Measurements from ENCODE around the gene KCNMB2.

Gene KCNMB2

DNA sequence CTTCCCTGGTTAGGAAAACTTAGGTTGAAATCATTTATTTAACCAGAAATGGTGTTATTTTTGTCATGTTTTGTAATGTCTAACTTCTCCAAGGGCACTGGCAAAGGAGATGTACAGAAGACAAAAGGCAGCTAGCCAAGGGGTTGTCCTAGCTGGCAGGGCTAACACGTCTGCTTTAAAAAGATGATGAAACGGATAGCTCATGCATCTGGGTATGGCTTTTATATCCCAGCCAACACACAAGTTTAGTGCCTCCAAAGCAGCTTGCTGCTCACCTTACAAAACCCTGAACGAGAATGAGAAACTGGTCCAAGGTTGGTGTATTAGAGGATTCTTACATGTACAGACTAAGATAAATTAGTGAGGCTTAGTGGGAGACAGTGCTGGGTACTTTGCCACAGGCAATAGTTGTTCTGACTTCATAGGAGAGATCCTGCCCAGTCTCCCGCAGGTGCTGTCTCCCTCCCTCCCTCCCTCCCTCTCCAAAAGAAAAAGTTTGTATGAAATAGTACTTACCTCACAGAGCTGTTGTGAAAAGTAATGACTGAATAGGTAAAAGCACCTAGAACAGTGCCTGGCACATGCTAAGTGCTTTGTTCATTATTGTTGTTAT lies 47.8 kb downstream of the KCNMB2 start:
- no peak for DNase-seq

DNA sequence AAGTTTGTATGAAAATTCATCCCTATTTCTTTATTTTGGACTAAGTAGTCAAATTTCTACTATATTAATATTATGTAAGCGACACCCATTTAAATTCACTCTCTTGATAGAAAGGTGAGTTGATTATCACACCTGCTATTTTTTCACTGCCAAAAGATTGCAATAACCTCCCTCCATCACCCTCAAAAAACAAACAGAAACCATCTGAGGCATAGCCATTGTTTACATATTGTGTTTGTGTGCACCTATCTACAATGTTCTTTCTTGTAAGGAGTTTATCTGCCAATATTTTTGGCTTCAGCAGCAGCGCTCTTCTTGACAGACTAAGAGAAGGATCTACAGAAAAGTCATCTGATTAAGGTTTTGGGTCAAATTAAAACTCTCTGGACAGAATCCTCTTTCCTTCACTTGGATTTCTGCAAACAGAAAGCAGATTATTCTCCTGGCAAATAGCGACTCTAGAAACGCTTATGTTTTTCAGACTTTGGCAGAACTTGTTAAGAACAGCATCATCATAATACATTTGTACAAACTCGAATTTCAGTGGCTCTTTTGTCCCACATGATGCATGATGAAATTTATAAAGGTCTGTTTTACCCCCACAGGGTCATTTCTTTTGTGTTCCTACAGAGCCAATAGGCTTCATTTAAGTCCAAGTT lies 48.6 kb downstream of the KCNMB2 start:
- DNase-seq, result no peak

- DNase-seq, result no peak
Measured at GRCh38 chr3:178585454-178585853, 49.2 kb downstream of the KCNMB2 start.

DNA sequence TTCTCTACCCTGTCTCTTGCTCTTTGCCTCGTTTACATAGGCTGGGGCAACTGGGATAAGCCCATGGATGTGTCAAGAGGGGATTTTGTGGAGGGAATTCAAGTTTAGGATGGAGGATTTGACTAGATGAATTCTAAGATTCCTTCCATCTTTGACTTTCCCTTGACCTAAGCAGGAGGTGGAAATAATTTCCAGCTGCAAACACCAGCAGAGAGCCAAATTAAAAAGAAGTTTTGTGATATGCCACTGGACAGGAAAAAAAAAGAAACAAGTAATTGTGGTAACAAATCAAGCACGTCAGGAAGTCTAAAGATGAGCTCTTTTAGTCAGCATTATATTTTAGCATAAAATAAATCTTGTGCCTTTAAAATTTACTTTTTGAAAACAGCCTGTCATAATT lies 49.8 kb downstream of the KCNMB2 start:
- no peak for DNase-seq

DNA sequence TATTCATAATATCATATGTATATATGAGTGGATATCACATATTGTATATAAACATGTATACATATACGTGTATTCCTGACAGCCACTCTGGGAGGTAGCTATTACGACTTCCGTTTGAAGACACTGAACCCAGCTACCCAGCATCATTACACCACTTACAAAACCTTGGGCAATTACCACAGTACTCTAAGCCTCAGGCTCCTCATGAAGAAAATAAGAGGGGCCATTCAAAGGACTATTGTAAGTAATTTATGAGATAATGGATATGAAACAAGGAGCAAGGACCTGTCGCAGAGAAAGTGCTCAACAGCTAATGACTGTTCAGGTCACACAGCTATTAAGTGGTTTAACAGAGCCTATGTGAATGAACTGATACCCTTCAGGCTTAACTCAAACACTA lies 52.4 kb downstream of the KCNMB2 start:
- no peak for DNase-seq

DNA sequence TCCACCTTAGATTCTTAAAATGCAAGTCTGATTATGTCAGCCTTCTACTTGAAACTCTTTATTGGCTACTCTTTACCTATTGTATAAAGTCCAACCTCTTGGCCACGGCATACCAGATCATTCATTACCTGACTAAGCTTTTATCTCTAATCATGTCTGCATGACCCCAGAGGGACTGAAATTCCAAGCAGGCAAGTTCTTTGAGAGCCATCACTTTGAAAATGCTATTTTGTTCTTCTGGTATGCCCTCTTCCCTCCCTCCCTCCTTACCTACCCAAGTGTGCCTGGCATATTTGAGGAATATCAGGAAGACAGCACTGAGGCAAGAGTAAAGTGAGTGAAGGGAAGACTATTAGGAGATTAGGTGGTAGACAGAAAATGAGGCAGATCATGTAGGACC lies 57.5 kb downstream of the KCNMB2 start:
- no peak for DNase-seq

DNA sequence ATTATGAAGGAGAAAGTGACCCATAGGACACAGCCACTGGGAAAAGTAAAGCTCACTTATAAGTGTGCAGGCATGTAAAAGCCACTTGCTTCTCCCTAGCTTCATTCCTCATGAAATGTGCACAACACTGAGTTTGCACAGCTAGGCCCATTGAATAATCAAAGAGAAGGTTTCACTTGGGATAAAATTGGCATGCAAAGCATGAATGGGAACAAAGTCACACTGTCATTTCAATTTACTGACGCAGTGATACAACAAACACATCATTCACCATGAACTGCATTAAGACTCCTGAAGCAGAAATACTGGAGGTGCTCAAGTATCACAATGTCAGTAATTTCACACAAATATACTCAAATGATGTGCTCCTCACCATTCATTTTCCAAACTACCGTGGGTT lies 61.1 kb downstream of the KCNMB2 start:
- no peak for DNase-seq

- no peak for DNase-seq
Measured at GRCh38 chr3:178602856-178603255, 66.6 kb downstream of the KCNMB2 start.

- no peak for DNase-seq
Measured at GRCh38 chr3:178603735-178604134, 67.5 kb downstream of the KCNMB2 start.

DNA sequence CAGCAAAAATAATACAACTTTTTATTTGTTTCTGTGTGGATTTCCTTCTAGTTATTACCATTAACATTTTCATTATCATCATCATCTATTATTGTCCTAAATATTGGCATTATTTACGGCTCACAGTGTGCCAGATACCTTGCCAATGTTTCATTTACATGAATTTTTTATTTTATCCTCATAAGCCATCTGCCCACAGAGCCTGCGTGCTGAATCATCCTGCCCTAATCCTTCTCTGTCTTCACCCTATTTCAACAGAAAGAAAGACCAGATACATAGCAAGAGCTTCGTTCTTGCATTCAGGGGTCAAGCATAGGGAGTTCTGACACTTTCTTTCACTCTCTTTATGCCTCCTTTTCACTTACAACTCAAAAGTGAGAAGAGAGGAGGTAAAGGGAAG lies 82.0 kb downstream of the KCNMB2 start:
- peak; percentile 50 for DNase-seq

DNA sequence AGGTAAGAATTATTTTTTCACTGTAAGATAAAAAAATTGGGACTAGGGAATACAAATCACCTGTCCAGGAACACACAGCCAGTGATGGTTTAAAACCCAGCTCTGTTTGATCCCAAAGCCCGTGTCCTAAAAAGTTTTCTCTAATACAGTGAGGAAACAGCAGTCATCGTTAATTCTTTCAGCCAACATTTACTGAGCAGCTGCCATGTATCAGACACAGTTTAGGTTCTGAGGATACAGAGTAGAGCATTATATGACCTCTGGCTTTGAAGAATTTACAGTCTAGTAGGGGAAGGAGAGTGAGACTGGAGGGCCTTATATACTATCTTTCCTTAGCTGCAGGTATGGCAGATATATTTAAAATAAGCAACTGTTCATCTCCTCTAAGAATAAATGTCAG lies 82.7 kb downstream of the KCNMB2 start:
- DNase-seq, result no peak

DNA sequence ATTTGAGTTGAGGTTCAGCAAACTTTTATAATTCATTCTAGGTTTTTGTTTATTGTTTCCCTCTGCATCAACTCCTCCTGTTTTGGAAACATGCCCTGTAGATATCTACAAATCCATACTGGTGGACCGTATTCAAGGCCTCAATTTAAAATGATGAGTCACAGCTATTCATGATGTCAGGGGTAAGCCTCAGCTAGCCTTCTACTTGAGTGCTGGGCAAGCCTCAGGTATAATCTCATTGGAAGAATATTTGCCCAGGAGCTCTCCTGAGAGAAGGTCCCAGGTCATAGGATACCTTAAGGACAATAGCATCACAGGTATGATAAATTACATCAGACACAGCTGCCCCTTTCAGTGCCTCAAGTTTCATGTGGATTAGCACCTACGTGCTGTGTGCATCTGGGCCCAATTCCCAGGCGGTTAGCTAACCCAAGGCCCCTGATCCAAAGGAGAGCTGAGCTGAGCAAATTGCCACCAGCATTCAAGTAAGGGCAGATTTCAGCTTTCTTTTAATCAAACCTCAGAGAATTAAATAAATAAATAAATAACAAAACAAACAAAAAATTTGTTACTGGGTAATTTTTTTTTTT lies 87.5 kb downstream of the KCNMB2 start:
- DNase-seq, result no peak

DNA sequence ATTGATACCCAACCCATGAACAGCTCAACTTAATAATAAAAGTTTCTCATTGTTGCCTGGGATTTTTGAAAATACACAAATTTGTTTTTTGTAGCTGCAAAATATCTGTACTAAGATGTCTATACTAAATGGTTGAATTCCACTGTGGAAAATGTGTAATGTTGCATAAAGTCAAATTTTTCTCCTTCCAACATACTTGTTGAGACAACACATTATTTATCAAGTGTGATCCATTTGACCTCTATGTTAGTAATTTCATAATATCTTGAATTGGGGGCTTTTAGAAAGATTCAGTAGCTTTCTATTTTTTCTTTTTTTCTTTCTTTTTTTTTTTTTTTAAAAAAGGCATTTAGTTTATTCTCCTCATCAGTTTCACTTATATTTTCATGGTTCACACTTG lies 88.0 kb downstream of the KCNMB2 start:
- no peak for DNase-seq

- DNase-seq, result no peak
Measured at GRCh38 chr3:178625053-178625600, 88.9 kb downstream of the KCNMB2 start.

- DNase-seq, result no peak
Measured at GRCh38 chr3:178628037-178628436, 91.8 kb downstream of the KCNMB2 start.

DNA sequence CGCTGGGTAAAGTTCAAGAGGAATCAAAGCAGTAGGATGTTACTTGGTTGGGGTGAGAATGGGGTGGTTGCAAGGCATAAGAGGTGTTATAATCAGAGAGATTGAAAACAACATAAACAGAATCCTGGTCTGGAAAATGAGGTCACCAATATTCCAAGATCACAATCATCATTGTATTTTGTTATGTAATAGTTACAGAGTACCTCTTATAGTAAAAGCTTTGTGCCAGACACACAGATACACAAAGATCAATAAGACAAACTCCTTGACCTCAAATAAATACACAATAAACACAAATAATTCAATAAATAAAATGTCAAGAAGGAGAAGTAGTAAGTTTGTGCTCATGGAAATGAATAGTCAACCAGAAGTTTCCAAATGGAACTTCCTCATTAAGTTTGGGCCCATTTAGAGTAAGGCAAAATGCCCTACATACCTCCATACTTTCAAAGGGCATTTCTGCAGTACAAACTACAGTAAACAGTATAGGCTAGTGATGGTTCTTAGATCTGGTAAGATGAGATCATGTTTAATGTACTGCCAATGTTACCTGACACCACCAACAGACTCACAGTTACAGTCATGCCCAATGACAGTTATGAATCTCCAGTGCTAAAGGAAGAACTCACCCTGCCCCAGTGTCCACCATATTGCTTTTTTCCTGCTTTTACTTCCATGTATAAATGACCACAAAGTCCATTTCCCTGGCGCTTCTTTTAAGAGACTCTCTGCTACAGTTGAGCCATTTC lies 93.4 kb downstream of the KCNMB2 start:
- no peak for DNase-seq

- no peak for DNase-seq
Measured at GRCh38 chr3:178631950-178632349, 95.7 kb downstream of the KCNMB2 start.

GRCh38 chr3:178634975-178635374 lies 98.7 kb downstream of the KCNMB2 start:
- DNase-seq, result no peak

GRCh38 chr3:178637802-178638201 lies 101.6 kb downstream of the KCNMB2 start:
- no peak for DNase-seq

GRCh38 chr3:178645503-178645902 lies 109.3 kb downstream of the KCNMB2 start:
- DNase-seq, result no peak

- no peak for DNase-seq
Measured at GRCh38 chr3:178646186-178646862, 110.1 kb downstream of the KCNMB2 start.

DNA sequence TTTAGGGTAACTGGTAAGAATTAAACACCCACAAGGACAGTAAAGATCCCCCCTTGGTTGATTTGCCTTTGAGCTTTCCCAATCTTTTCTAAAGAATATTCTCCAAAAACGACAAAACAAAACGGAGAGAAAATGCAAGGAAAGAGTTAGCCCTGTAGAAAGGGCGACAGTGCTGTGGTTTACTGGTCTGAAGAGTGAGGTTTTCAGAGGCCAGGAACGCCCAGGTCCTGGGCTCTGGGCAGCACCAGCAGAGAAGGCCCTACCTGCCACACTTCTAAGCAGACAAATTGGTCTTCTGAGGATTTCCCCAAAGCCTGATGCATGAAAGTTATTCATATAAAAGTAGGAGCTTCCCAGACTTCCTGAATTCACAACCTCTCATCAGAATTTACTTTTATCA lies 119.3 kb downstream of the KCNMB2 start:
- DNase-seq, result no peak

GRCh38 chr3:178658694-178659325 lies 122.6 kb downstream of the KCNMB2 start:
- DNase-seq, result no peak

Data from MV-4-11 (cell line).